Lung (tissue), 12 donors: ENCODE results near the gene SLC2A11. TPM values are rescaled to one million over a fixed set of nuclear protein-coding genes. Genes with fewer than 3 reads are reported as not detected.

Experiments
- ATAC-seq: fragments of 200-7000 bp; cut with Tn5 transposase; one replicate; pipeline ENCODE4 v1.9.1; 2020; ENCODE audit warnings: moderate number of reproducible peaks; ENCODE audit not compliant: insufficient read depth, low FRiP score
- DNase-seq, 3 donors: peaks; one replicate each; pipeline ENCODE4 v3.0.0-alpha.2; 2013 to 2017
- H3K27ac ChIP-seq, 2 donors: one replicate each; pipeline ENCODE4 v1.5.1; 2013; ENCODE audit warnings: mild to moderate bottlenecking in 2 of 2, moderate library complexity in 2 of 2, control low read depth in 1 of 2, inconsistent platforms in 1 of 2, low read depth in 1 of 2, low read length in 1 of 2
- H3K27me3 ChIP-seq, 3 donors: one replicate each; pipeline ENCODE4 v1.5.1; 2013; ENCODE audit warnings: low read length in 2 of 3; ENCODE audit not compliant: control insufficient read depth in 3 of 3, insufficient read depth in 3 of 3
- H3K36me3 ChIP-seq, 4 donors: one replicate each; pipeline ENCODE4 v1.5.1; 2013; ENCODE audit warnings: low read length in 4 of 4, mild to moderate bottlenecking in 1 of 4, moderate library complexity in 1 of 4; ENCODE audit not compliant: control insufficient read depth in 4 of 4, insufficient read depth in 4 of 4
- H3K4me1 ChIP-seq, 5 donors: one replicate each; pipeline ENCODE4 v1.5.1; 2013; ENCODE audit warnings: low read length in 5 of 5, mild to moderate bottlenecking in 2 of 5, moderate library complexity in 1 of 5; ENCODE audit not compliant: control insufficient read depth in 5 of 5, insufficient read depth in 5 of 5
- H3K4me3 ChIP-seq: one replicate; pipeline ENCODE4 v1.5.1; 2013; ENCODE audit warnings: mild to moderate bottlenecking, control low read depth, moderate library complexity
- H3K9ac ChIP-seq, 2 donors: one replicate each; pipeline ENCODE4 v1.5.1; 2013; ENCODE audit warnings: low read length in 2 of 2, control low read depth in 1 of 2; ENCODE audit not compliant: insufficient read depth in 1 of 2
- H3K9me3 ChIP-seq, 4 donors: one replicate each; pipeline ENCODE4 v1.5.1; 2013; ENCODE audit warnings: low read length in 3 of 4, mild to moderate bottlenecking in 1 of 4, moderate library complexity in 1 of 4; ENCODE audit not compliant: control insufficient read depth in 4 of 4, insufficient read depth in 3 of 4
- WGBS, 2 donors: extraction: QIAGEN DNeasy Blood & Tissue Kit; methylation state at CpG; one replicate each; pipeline ENCODE4 v1.1.7; 2013; 5-methylcytosine and 5-hydroxymethylcytosine counted together
- polyA plus RNA-seq, 2 donors: library from polyadenylated mRNA; stranded (reverse); fragments of 200-250 nt; gene quantifications; one replicate each; pipeline ENCODE4 v1.2.1, GENCODE V29; 2013
- total RNA-seq, 2 donors: library from RNA; depleted of rRNA in 1 of 2; stranded (reverse); fragments of >200 nt in 1 of 2; gene quantifications; one replicate each; pipeline ENCODE4 v1.2.1, GENCODE V29; 2014 to 2021
- TF ChIP-seq, protein P1 (sequence below): IDR thresholded peaks from 2 replicates; pipeline ENCODE4 v1.5.1; 2012; ENCODE audit warnings: mild to moderate bottlenecking; ENCODE audit errors: control extremely low read depth, extremely low read depth
- donor health status: control.
- donor health status: control.
- donor health status: Bipolar disorder and iron deficiency.
- donor health status: healthy.
- donor health status: DM: yes; HTN: yes; CAD: no.

The SLC2A11 gene
- total and polyA plus RNA-seq, 4 donors: 3.9 to 14.1 (median 10.3) TPM

DNA sequence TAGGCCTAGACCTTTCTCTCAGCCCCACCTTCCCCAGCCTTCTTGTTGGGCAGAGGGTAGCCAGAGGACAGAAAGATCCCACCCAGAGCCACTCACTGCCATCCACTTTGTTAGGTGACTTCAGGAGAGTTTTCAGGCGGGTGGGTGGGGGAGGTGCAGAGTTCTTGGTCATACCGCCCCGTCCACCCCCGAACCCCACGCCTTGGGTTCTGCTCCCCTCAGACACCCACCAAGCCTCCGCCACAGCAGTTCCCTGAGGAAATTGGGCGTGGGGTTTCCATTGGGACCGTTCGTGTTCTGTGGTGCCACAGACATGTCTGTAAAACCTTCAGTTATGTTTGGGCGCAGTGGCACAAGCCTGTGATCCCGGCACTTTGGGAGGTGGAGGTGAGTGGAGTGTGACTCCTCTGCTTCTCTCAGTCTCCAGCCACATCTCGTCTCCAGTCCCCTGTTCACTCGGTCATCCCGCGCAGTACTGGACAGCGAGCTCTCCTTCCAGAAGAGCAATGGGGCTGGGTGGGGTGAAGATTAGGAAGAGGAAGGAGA lies 38.0 kb downstream of the SLC2A11 start:
- no peak overlapping the region for H3K9ac ChIP-seq

DNA sequence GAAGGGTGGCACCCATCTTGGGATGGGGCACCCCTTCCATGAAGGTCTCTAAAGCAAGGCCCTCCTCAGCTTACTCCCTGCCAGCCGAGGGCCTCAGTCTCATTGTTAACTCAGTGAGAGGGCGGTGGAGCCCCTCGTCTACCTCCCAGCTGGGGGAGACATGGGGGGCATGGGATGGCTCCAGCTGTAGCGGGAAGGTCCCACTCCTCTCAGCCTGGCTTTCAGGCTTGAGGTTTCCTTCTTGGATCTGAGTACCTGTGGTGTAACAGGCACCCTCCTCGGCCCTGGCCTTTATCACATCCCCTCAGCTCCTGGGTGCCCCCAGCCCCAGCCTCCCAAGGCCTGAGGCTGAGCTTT lies 38.5 kb downstream of the SLC2A11 start:
- H3K27ac ChIP-seq: no peak overlapping the region
- H3K9ac ChIP-seq: no peak overlapping the region
- peaks cover 3 to 15% (median 12%) of the 10 kb centered on the region in 4 donors for H3K36me3 ChIP-seq
- WGBS, 2 donors: 92% methylated on average over 5 of the region's 5 CpGs
- ATAC-seq: no peak
- TF ChIP-seq, protein P1, sequence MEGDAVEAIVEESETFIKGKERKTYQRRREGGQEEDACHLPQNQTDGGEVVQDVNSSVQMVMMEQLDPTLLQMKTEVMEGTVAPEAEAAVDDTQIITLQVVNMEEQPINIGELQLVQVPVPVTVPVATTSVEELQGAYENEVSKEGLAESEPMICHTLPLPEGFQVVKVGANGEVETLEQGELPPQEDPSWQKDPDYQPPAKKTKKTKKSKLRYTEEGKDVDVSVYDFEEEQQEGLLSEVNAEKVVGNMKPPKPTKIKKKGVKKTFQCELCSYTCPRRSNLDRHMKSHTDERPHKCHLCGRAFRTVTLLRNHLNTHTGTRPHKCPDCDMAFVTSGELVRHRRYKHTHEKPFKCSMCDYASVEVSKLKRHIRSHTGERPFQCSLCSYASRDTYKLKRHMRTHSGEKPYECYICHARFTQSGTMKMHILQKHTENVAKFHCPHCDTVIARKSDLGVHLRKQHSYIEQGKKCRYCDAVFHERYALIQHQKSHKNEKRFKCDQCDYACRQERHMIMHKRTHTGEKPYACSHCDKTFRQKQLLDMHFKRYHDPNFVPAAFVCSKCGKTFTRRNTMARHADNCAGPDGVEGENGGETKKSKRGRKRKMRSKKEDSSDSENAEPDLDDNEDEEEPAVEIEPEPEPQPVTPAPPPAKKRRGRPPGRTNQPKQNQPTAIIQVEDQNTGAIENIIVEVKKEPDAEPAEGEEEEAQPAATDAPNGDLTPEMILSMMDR: no peak
- no peaks in the 10 kb centered on the region for H3K9me3 ChIP-seq
- DNase-seq: no peak
- H3K4me3 ChIP-seq: no peak overlapping the region
- H3K4me1 ChIP-seq: peaks cover 0 to 17% (median 4%) of the 10 kb centered on the region in 5 donors
- no peaks in the 10 kb centered on the region for H3K27me3 ChIP-seq

More for the DNA sequence above, 38.0 kb downstream of the SLC2A11 start:
- ATAC-seq (no peak), DNase-seq (no peak)
- H3K4me1 ChIP-seq: peaks cover 0 to 17% (median 4%) of the 10 kb centered on the region in 5 donors
- H3K4me3 ChIP-seq: peak overlapping the region; percentile 78
- 85 to 93% methylated on average over 16 of the region's 16 CpGs for WGBS, 2 donors
- H3K36me3 ChIP-seq: peaks cover 3 to 15% (median 12%) of the 10 kb centered on the region in 4 donors
- peak overlapping the region in 1 of 2 donors; percentile 98 for H3K27ac ChIP-seq
- TF ChIP-seq, protein P1: no peak
- H3K9me3 ChIP-seq: no peaks in the 10 kb centered on the region
- H3K27me3 ChIP-seq: no peaks in the 10 kb centered on the region

DNA sequence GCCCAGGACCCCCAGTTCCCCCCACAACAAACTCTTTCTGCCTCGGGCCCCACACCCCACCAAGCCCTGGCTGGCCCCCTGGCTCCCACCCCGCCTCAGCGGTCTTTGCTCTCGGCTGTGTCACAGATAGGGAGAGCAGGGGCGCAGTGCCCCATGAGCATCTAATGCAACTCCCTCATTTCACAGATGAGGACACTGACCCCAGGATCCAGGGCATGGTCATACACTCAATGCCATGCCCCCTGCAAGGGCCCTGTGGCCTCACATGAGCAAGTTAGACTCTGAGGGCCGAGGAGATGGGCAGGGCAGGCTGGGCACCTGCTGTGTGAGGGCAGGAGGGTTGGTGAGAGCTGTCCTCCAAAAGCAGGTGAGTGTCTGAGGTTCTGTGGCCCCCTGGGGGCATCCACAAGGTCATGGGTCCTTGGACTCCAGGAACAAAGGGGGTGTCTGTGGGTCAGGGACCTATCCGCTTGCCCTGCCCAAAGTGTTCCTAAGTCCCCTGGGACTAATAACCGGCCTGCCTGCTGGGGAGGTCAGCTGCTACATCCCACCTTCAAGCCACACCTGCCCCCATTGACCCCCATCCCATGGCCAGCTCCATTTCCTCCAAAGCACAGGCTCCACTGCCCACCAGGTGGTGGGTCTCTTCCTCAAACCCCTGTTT lies 39.0 kb downstream of the SLC2A11 start:
- no peak overlapping the region for H3K9ac ChIP-seq
- DNase-seq (no peak), ATAC-seq (no peak)
- H3K27ac ChIP-seq: no peak overlapping the region
- no peaks in the 10 kb centered on the region for H3K9me3 ChIP-seq
- peaks cover 3 to 15% (median 12%) of the 10 kb centered on the region in 4 donors for H3K36me3 ChIP-seq
- no peaks in the 10 kb centered on the region for H3K27me3 ChIP-seq
- WGBS, 2 donors: 94 to 95% methylated on average over 8 of the region's 8 CpGs
- no peak overlapping the region for H3K4me3 ChIP-seq
- peaks cover 0 to 17% (median 6%) of the 10 kb centered on the region in 5 donors for H3K4me1 ChIP-seq
- TF ChIP-seq, protein P1: no peak
